Activated T-helper 1 cell treated with anti-CD3 and anti-CD28 coated beads, Interleukin-12 subunit alpha, Interleukin-12 subunit beta, Interleukin-2, Interleukin-4 antibody, amounts not matched to agents 30 ng/mL and 10 ng/mL and 1 ng/mL, durations not matched to agents 14 hours and 24 hours and 36 hours (primary cell): ENCODE measurements around the gene NRF1. TPM values are rescaled to one million over a fixed set of nuclear protein-coding genes. Genes with fewer than 3 reads are reported as not detected.
"Not testable (repeated sequence)": the region's sequence is repeated elsewhere in the genome, so short reads cannot be mapped to it uniquely, and the experiment has no call there.

Source experiments
- DNase-seq: peaks from one replicate; pipeline ENCODE4 v3.0.0; 2021; ENCODE audit warnings: low spot score
- H3K27ac Mint-ChIP-seq: one replicate; pipeline ENCODE4 v1.8.0; 2021; ENCODE audit warnings: mild to moderate bottlenecking, mixed read lengths
- H3K27me3 Mint-ChIP-seq: one replicate; pipeline ENCODE4 v1.8.0; 2022; ENCODE audit warnings: mild to moderate bottlenecking, moderate library complexity, mixed read lengths; ENCODE audit not compliant: insufficient read depth
- H3K36me3 Mint-ChIP-seq: one replicate; pipeline ENCODE4 v1.8.0; 2021; ENCODE audit warnings: low read depth, mixed read lengths
- H3K4me1 Mint-ChIP-seq: one replicate; pipeline ENCODE4 v1.8.0; 2021; ENCODE audit warnings: low read depth, mixed read lengths
- H3K4me3 Mint-ChIP-seq: one replicate; pipeline ENCODE4 v1.8.0; 2021; ENCODE audit warnings: mild to moderate bottlenecking, moderate library complexity, mixed read lengths
- H3K9me3 Mint-ChIP-seq: one replicate; pipeline ENCODE4 v1.8.0; 2021; ENCODE audit warnings: mixed read lengths
- intact Hi-C: fragments of 100-400 bp; cut with micrococcal nuclease; formaldehyde crosslinking; loops from one replicate; pipeline ENCODE4 v1.15.1; 2024
- total RNA-seq: library from RNA; stranded (reverse); gene quantifications from 2 replicates; pipeline ENCODE4 v1.2.3, GENCODE V29; 2022

NRF1 gene
- total RNA-seq, 1 donor from 2014 or later = 25.9 TPM

- H3K27ac Mint-ChIP-seq = no peak overlapping the region
- intact Hi-C loops = loop anchor here (5.0 kb wide), 3 partner anchors 172 to 1773 kb away; partner anchors contain the start of genes MEST, NRF1 and PODXL
- H3K4me3 Mint-ChIP-seq = no peak overlapping the region
- H3K9me3 Mint-ChIP-seq = no peaks in the 10 kb centered on the region
- peaks cover 2% of the 10 kb centered on the region for H3K36me3 Mint-ChIP-seq
- H3K4me1 Mint-ChIP-seq = peaks cover 30% of the 10 kb centered on the region
- H3K27me3 Mint-ChIP-seq = peaks cover 78% of the 10 kb centered on the region
- no peak for DNase-seq
Observed at GRCh38 chr7:129784437-129784782, 172.9 kb downstream of the NRF1 start.

GRCh38 chr7:129784783-129785684 is 173.5 kb downstream of the NRF1 start:
- H3K36me3 Mint-ChIP-seq = peaks cover 2% of the 10 kb centered on the region
- no peak for DNase-seq
- no peak overlapping the region for H3K27ac Mint-ChIP-seq
- H3K4me3 Mint-ChIP-seq = peak overlapping the region; percentile 26
- intact Hi-C loops = loop anchor here (5.0 kb wide), 3 partner anchors 173 to 1772 kb away; partner anchors contain the start of genes MEST, NRF1 and PODXL
- no peaks in the 10 kb centered on the region for H3K9me3 Mint-ChIP-seq
- peaks cover 30% of the 10 kb centered on the region for H3K4me1 Mint-ChIP-seq
- H3K27me3 Mint-ChIP-seq = peaks cover 80% of the 10 kb centered on the region

- Mint-ChIP-seq H3K4me1 (peaks cover 29% of the 10 kb centered on the region), H3K9me3 (no peaks in the 10 kb centered on the region), H3K36me3 (peaks cover 2% of the 10 kb centered on the region), H3K27ac (no peak overlapping the region), H3K27me3 (peaks cover 81% of the 10 kb centered on the region), H3K4me3 (peak overlapping the region; percentile 26)
- DNase-seq = no peak
- intact Hi-C loops = no loop called here
Observed at GRCh38 chr7:129785685-129786514, 174.4 kb downstream of the NRF1 start.

GRCh38 chr7:129786825-129787563 is 175.5 kb downstream of the NRF1 start:
- Mint-ChIP-seq H3K27ac (no peak overlapping the region), H3K36me3 (no peaks in the 10 kb centered on the region), H3K4me1 (peaks cover 23% of the 10 kb centered on the region), H3K4me3 (no peak overlapping the region), H3K27me3 (peaks cover 77% of the 10 kb centered on the region), H3K9me3 (no peaks in the 10 kb centered on the region)
- DNase-seq = no peak
- intact Hi-C loops = no loop called here

GRCh38 chr7:129789000-129789399 is 177.5 kb downstream of the NRF1 start:
- Mint-ChIP-seq H3K27ac (no peak overlapping the region), H3K4me1 (peaks cover 9% of the 10 kb centered on the region), H3K4me3 (no peak overlapping the region), H3K9me3 (no peaks in the 10 kb centered on the region), H3K36me3 (no peaks in the 10 kb centered on the region), H3K27me3 (peaks cover 59% of the 10 kb centered on the region)
- no peak for DNase-seq
- intact Hi-C loops = no loop called here

- Mint-ChIP-seq H3K27ac (no peak overlapping the region), H3K9me3 (no peaks in the 10 kb centered on the region), H3K4me1 (peaks cover 9% of the 10 kb centered on the region), H3K36me3 (no peaks in the 10 kb centered on the region), H3K27me3 (peaks cover 54% of the 10 kb centered on the region), H3K4me3 (no peak overlapping the region)
- DNase-seq = no peak
- intact Hi-C loops = no loop called here
Observed at GRCh38 chr7:129789652-129790051, 178.1 kb downstream of the NRF1 start.

- Mint-ChIP-seq H3K9me3 (no peaks in the 10 kb centered on the region), H3K27me3 (peaks cover 49% of the 10 kb centered on the region), H3K4me3 (no peak overlapping the region), H3K4me1 (peaks cover 9% of the 10 kb centered on the region), H3K27ac (no peak overlapping the region), H3K36me3 (no peaks in the 10 kb centered on the region)
- no peak for DNase-seq
- intact Hi-C loops = no loop called here
Observed at GRCh38 chr7:129790136-129790535, 178.6 kb downstream of the NRF1 start.

GRCh38 chr7:129792721-129793120 is 181.2 kb downstream of the NRF1 start:
- H3K9me3 Mint-ChIP-seq = no peaks in the 10 kb centered on the region
- H3K4me1 Mint-ChIP-seq = no peaks in the 10 kb centered on the region
- no peak for DNase-seq
- H3K27me3 Mint-ChIP-seq = peaks cover 24% of the 10 kb centered on the region
- intact Hi-C loops = no loop called here
- no peak overlapping the region for H3K4me3 Mint-ChIP-seq
- H3K27ac Mint-ChIP-seq = no peak overlapping the region
- no peaks in the 10 kb centered on the region for H3K36me3 Mint-ChIP-seq

GRCh38 chr7:129793506-129794310 is 182.2 kb downstream of the NRF1 start:
- intact Hi-C loops = no loop called here
- peaks cover 17% of the 10 kb centered on the region for H3K27me3 Mint-ChIP-seq
- no peaks in the 10 kb centered on the region for H3K9me3 Mint-ChIP-seq
- no peak overlapping the region for H3K4me3 Mint-ChIP-seq
- H3K36me3 Mint-ChIP-seq = no peaks in the 10 kb centered on the region
- no peak for DNase-seq
- H3K27ac Mint-ChIP-seq = no peak overlapping the region
- no peaks in the 10 kb centered on the region for H3K4me1 Mint-ChIP-seq

GRCh38 chr7:129794461-129794860 is 182.9 kb downstream of the NRF1 start:
- H3K27me3 Mint-ChIP-seq = peaks cover 10% of the 10 kb centered on the region
- H3K9me3 Mint-ChIP-seq, H3K27ac Mint-ChIP-seq, intact Hi-C loops, H3K36me3 Mint-ChIP-seq, DNase-seq, H3K4me3 Mint-ChIP-seq, H3K4me1 Mint-ChIP-seq: not testable (repeated sequence)

GRCh38 chr7:129796186-129796775 is 184.8 kb downstream of the NRF1 start:
- Mint-ChIP-seq H3K4me1 (no peaks in the 10 kb centered on the region), H3K27ac (no peak overlapping the region), H3K27me3 (peaks cover 11% of the 10 kb centered on the region), H3K9me3 (no peaks in the 10 kb centered on the region), H3K4me3 (no peak overlapping the region), H3K36me3 (no peaks in the 10 kb centered on the region)
- no peak for DNase-seq
- intact Hi-C loops = no loop called here
